ENCODE data around the gene FTO.

GRCh38 chr16:53743149-53743566 lies 39.2 kb downstream of the FTO start:
- no peak for TF ChIP-seq GATA2 (IDR thresholded peaks at IDR 0.05; ENCODE audit: low read depth, low read length)
- TF ChIP-seq GATA3 (IDR thresholded peaks at IDR 0.05; ENCODE audit: low read depth, low read length) = no peak
